ENCODE measurements around the gene POC1B.

POC1B gene

DNA sequence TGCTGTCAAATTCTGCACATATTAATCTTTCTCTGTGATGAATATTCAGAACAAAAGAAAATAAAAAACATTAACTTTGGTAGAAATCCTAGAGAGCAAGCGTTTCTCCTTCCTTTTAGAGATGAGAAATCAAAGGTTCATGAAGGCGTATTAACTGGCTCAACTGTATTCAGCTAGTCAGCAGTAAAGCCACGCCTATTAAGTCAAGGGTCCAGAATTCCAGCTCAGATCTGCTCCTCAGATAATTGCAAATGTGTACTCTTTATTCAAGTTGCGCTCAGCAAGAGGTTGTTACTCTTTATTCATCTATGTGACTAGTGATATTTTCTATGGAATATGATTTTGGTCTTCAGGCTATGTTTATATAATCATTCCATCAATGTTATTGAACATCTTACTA lies 13.1 kb upstream of the POC1B start:
- DNase-seq, result peak; percentile 2

DNA sequence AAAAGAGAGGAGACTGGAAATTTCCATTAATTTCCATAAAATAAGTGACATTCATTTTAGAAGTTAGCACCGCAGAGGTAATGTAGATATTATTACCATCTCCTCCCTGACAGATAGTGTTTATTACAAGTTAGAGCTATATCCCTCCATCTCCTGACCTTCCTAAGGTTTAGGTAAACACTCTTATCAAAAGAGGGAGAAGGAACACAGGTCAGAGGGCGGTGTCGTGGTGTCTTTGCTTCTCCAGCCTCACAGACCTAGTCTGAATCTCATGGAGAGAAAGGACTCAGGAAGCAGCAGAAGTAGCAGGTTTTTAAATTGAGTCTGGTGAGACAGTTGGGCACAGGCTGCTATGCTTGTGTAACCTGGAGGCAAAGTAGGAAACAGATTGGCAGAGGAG lies 11.5 kb upstream of the POC1B start:
- no peak for DNase-seq

DNA sequence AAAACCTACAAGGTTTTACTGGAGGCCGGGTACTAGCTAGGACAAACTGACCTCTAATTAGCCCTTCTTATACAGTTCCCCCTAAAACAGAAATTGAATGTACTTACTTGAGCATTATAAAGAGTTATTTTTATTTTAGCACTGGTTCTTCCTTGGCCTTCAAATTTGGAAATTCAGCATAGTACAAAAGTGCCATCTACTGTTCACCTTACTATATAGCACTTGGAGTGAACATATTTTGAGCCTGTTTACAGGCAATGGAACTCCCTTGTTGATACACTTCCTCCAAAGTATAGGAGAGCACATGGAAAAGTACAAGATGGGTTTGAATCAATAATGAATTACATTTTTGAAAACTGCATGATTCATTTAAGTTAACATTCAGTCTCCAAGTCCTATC lies 3.9 kb upstream of the POC1B start:
- peak; percentile 62 for DNase-seq

DNA sequence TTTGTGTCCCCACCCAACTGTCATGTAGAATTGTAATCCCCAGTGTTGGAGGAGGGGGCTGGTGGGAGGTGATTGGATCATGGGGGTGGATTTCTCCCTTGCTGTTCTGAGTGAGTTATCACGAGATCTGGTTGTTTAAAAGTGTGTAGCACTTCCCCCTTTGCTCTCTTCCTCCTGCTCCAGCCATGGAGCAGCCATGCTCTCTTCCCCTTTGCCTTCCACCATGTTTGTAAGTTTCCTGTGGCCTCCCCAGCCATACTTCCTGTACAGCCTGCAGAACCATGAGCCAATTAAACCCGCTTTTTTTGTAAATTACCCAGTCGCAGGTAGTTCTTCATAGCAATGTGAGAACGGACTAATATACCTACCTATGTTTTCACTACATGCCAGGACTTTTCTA lies 2.6 kb upstream of the POC1B start:
- DNase-seq, result no peak

DNA sequence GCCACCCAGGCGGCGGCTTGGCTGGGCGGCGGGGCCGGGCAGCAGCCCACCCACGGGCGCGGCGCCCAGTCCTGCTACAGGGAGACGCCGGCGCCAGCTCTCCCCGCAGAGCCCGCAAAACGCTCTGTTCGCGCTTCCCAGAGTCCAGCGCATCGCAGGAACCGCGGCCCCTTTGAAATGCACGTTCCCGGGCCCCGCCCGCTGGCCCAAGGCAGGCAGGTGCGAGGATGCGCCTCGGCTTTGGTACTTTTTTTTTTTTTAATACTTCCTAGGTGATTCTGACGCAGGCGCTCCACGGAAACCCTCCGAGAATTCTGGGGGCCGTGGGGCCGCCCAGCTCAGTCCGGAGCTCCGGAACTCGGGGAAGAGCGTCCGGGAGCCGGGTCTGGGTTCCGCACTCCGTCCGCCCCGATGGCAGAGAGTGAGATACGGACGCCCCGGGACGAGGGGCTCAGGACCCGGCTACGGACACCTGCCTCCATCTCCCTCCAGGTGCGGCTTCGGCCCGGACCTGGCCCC lies 483 bp downstream of the POC1B start:
- peak; percentile 62 for DNase-seq

DNA sequence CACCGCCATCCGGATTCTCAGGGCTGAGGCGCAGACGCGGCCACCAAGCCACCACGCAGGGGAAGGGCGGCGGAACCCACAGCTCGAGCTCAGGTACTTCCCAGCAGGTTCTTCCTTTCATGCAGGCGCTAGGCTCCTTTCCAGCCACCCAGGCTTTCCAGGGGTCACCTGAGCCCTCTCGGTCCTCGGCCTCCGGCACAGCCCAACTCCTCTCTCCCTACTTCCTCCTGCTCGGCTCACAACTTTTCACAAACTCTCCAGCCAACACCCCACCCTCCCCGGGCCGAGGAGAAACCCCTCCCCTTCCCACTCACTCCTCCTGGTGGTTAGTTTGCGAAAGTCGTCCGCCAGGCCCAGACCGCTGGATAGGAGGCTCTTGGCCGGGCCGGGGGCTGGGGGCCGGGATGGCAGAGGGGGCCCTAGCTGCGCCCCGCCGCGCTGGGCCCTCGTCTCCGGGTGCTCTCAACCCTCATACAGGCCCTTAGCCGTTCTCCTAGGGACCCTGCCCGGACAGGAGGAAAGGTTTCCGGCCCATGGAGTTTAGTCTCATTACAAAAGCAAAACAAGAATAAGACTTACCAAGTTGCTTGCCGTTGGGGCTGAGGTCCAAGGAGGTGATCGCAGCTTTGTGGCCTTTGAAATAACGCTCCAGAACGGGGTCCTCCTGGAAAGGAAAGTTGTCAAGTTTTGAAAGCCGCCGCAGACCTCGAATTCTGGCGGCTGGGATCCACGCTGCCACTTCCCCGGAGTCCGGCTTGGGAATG lies 1.1 kb downstream of the POC1B start, which contains the start of gene GALNT4:
GALNT4 (minus strand) TSS at position 256 of the 764 bp plus-strand sequence; CDS start at position 9, 247 bp downstream.
- peak; percentile 82 for DNase-seq

DNA sequence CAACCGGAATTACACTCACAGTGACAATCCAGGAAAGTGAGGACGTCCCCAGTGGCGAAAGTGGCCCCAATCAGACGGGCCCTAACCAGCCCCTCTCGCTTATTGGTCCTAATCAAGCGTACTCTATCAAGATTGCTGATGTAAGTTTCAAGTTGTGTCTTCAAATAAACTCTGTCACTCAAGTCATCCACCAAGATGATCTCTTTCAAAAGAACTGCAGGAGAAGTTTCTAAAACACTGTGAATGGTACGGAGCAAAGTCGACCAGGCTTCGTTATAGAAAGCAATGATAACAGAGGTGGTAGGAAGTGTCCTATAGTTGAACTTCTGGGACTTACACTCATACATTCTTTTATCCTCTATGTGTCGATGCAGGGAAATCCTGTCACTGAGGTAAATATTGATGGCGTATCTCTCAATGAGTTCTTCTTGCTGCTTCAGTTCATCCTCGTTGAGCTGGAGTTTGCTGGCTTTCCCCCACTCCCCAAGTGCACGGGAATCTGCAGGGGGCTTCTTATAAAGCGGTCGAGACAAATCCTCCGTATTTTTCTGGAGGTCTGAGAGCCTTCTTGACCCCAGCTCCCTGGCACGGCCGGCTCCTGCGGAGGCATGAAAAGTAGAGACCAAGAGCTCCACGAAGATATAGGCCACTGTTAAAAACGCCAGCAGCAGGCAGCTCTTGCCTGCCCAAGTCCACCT lies 1.9 kb downstream of the POC1B start:
- DNase-seq, result no peak

DNA sequence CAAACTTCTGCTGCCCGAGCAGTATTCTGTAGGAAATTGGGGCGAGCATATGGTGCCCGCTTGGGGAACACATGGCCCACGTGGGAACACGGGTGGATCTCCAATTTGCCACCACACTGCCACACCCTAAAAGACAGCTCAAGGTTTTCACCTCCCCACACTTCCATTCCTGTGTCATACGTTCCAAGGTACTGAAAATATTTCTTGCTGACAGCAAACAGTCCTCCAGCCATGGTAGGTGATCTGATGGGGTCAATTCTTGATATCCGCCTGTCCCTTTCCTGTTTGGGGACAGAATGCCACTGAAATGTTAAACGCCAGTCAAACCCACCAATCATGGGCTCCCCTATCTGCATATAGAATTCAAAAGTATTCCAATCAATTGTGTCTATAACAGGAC lies 2.5 kb downstream of the POC1B start:
- no peak for DNase-seq

DNA sequence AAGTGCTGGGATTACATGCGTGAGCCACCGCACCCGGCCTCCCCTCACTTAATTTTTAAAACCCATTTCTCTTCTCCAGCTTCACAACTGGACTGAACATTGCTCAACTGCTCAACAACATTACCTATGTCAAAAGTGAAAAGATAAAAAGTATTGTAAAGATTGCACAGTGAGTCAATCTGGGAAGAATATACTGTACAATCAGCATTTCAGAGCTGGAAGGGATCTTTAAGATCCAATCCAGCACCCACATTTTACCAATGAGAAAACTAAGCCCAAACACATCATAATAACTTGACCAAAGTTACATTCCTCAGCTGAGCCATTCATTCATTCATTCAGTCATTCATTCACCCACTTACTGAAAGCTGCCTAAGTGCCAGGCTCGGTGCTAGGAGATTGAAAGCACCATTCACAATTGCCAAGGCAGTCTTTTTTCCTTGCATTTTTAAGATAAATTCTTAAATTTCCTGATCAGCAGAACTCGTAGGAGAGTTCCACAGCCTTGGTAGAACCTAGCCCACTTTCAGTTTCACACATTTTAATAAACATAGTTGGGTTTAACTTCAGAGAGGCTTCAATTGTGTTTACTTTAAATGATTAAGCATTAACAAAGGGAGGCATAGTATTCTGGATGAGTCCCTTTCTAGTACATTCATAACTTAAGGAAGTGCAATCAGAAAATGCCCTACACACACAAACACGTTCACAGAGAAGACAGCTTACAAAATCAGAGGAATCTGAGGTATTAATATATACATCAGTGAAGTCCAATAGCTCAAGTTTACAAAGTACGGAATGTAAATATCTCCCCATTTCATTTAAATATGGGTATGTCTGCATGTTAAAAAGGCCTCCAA lies 4.3 kb downstream of the POC1B start:
- no peak for DNase-seq

DNA sequence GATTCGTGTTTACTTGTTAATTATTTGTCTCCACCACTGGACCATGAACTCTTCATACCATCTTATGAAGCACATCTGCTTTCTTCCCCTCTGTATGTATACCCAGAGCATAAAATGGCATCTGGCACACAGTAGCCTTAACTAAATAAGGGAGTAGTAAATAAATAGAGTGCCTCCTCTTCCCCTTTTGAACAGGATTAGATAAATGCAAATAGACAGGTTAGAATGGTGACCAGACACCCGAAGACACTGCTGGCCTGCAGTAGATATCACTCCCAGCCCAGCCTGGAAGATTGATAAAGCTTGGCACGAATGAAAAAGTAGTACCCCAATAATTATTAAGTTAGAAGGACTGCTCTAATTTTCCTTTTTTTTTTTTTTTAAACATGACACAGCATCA lies 8.1 kb downstream of the POC1B start:
- no peak for DNase-seq

DNA sequence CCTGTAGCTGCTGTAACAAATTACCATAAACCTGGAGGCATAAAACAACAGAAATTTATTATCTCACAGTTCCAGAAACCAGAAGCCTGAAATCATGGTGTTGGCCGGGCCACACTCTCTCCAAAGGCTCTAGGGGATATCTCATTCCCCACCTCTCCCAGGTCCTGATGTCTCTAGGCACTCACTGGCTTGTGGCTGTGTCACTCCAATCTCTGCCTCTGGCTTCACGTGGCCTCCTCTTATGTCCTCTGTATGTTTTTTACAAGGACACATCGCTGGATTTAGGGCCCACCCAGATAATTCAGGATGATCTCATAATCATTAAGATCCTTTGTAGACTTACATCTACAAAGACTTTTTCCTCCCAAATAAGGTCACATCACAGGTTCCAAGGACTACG lies 9.2 kb downstream of the POC1B start:
- DNase-seq, result no peak

DNA sequence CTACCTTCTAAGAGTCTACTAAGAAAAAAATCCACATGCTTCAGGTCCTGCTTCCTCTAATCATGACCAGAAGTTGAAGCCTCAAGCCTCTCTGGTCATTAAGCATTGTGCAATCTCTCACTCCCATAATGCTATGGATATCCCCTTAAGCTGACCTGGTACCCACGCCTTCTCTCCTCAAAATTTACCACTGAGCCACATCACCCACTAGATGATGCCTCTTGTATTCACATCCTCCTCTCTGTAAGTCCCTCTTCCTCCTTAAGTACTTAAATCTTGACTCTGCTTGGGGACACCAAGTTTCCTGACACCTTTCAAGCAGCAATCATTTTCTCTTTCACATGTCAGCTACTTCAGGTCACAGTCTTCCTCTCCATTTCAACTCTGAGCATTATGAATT lies 11.1 kb downstream of the POC1B start:
- no peak for DNase-seq

DNA sequence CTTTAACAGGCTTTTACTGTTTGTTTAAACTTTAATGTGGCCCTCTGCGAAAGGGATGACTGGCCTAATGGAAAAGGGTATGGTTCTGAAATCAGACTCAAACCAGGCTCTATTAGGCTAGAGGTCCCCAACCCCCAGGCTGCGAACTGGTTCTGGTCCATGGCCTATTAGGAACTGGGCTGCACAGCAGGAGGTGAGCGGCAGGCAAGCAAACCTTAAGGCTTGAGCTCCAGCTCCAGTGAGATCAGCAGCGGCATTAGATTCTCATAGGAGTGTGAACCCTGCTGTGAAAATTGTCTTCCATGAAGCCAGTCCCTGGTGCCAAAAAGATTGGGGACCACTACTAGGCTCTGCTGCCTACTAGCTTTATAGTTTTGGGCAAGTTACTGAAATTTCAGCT lies 12.3 kb downstream of the POC1B start:
- no peak for DNase-seq

DNA sequence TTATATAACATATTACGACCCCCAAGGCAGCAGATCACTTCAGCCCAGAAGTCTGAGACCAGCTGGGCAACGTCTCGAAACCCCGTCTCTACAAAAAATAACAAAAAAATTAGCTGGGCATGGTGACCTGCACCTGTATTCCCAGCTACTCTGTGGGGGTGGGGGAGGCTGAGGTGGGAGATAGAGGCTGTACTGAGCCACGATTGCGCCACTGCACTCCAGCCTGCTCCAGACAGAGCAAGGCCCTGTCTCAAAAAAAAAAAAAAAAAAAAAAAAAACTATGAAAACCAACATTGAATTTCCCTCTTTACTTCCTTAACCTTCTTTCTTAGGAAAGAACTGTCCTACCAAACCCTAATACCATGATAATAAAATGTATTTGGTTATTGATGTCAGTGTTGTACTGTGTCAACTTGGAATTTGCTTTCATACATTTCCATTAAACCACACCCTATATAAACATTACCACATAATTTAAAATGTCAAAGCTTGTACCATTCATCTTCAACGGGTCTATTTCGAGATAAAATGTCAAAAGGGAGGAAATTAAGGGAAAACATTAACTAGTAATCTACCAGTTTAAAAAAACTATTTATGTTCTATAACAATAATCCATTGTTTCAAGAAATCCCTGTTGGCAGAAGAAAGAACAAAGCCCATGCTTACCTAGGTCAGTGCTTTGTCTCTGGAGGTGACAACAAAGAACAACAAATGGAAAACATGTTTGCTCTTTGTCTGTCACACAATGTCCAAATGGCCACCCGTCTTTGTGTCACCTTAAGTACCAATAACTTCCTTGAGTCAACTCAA lies 18.6 kb downstream of the POC1B start:
- DNase-seq, result no peak

DNA sequence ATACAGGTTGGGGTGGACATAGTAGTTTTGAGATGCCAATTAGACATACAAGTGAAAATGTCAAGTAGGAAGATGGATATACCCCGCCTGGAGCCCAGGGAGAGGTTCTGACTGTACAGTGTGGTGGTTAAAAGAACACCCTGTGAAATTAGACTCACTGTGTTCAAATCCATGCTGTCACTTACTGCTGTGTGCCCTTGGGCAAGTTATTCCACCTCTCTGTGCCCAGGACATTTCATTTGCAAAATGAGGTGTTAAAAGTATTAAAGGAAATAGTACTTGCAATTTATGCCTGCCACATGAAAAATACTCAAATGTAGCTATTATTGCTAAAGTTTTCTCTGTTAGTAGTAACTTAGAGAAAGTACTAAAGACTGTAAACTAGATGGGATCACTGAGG lies 19.8 kb downstream of the POC1B start:
- DNase-seq, result no peak

DNA sequence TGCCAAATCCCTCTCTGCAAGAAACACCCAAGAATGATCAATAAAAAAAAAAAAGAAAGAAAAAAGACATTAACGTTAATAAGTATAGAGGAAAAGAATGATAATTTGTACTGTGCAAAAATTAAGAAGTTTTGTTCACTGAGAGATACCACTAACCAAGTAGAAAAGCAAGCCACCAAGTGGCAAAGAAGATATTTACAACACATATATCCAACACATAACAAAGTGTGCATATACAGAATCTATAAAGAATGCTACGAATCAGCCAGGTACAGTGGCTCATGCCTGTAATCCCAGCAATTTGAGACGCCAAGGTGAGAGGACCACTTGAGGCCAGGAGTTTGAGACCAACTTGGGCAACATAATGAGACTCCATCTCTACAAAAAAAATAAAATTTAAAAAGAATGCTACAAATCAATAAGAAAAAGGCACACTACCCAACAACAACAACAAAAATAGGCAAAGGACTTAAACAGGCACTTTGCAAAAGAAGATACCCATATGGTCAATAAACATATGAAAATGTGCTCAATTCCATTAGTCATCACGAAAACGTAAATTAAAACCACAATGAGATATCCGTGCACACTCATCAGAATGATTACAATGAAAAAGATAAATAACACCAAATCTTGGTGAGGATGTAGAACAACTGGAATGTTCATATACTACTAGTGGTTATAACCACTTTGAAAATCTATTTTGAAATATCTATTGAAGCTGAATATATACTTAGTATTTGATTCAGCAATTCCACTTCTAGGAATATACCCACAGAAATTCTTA lies 21.1 kb downstream of the POC1B start:
- no peak for DNase-seq

DNA sequence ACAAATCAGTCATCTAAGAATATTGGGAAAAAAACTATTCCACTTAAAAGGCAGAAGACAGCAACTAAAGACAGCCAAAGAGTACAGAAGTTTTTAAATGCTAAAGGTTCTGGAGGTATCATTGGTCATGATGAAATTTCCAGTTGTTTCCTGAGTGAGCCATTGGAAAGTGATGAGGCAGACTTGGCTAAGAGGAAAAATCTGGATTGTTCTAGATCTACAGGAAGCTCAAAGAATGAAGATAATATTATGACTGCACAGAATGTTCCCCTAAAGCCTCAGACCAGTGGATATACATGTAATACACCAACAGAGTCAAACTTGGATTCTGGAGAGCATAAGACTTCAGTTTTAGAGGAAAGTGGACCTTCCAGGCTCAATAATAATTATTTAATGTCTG lies 24.1 kb downstream of the POC1B start:
- DNase-seq, result no peak

DNA sequence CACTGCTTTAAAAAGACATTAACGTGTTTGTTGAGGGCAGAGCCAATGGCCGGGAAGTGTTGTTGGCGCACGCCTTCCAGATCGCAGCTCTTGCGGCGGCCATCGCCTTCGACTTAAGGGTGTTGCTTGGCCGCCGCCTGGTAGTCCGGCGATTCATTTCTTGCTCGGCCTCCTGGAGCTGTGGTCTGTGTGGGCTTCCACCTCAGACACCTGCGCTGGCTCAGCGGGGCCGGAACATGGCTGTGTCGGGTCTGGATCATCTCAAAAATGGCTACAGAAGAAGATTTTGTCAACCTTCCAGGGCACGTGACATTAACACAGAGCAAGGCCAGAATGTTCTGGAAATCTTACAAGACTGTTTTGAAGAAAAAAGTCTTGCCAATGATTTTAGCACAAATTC lies 26.0 kb downstream of the POC1B start:
- DNase-seq, result no peak

DNA sequence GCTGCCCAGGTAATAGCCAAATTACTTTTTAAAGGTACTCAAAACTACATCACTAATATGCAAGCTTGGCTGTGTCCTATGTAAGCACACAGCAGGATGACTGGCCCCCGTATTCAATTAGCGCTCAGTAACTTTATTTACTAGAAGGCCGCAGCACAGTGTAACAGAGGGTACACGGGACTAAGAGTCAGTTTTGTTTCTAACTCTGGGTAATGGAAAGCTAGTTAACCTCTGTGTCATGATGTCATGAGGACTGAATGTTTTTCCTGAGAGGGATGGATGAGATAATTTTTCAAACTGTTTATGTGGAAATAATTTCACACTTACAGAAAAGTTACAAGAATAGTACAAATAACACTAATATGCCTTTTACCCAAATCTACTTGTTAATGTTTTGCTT lies 28.4 kb downstream of the POC1B start:
- no peak for DNase-seq

DNA sequence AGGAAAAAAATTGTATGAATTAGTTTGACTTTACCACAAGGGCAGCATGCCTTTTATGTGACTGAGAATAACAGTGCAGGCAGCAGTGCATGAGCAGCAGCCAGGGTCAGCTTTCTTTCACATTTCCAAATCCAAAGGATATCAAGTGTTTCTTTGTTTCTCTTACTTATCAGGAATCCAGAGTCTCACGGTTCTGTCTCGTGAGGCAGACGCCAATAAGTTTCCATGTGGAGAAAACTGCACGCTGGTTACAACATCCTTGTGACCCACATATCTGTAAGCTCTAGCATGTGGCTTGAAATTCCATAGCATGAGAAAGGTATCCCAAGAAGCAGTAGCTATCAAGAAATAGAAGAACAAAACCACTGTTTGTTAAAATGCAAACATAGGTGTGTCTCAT lies 28.8 kb downstream of the POC1B start:
- no peak for DNase-seq

DNA sequence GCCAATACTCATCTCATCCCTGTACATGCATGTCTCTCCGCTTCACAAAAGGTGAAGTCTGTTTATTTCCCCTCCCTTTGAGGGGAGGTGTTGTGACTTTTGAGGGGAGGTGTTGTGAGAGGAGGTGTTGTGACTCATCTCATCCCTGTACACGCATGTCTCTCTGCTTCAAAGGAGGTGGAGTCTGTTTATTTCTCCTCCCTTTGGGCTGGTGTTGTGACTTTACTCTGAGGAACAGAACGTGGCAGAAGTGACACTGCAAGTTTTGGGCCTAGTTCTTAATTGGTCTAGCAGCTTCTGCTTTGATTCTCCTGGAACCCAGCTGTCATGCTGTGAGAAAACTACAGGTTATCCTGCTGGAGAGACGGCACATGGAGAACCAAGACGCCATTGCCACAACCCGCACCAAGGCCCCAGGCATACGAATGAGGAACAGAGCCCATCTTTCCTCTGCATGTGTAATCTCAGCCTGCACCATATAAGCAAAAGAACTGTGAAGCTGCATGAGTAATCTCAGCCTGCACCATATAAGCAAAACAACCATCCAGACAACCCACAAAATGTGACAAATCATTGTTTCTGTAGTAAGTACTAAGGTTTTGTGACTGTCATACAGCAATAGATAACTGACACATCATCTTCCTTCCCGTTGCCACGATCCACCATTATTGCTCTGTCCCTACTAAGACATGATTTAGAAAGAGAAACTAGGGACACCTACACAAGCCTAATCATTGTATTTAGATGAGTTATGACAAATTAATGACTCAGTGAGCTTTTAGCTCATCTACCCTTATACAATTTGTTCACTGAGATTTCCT lies 31.2 kb downstream of the POC1B start:
- no peak for DNase-seq
